Heart right ventricle (tissue), 16 donors: ENCODE results near the gene TOMM40. TPM values are rescaled to one million over a fixed set of nuclear protein-coding genes. Genes with fewer than 3 reads are reported as not detected.
"Not testable (repeated sequence)": the region's sequence is repeated elsewhere in the genome, so short reads cannot be mapped to it uniquely, and the experiment has no call there.

Source experiments
- ATAC-seq, 8 donors: fragments of 200-7000 bp; cut with Tn5 transposase; one replicate each; pipeline ENCODE4 v1.9.1; 2020; ENCODE audit warnings: mild to moderate bottlenecking in 8 of 8, moderate library complexity in 8 of 8, moderate number of reproducible peaks in 1 of 8
- DNase-seq, 2 donors: peaks; one replicate each; pipeline ENCODE4 v3.0.0-alpha.2; 2020
- H3K27ac ChIP-seq, 10 donors: fragments of 200-600 bp; sonication (generic) in 2 of 10; one replicate each; pipeline versions ENCODE4 v1.5.0 to v1.8.0; 2020 to 2022; ENCODE audit warnings: mild to moderate bottlenecking in 3 of 10
- H3K27me3 ChIP-seq, 7 donors: fragments of 200-600 bp; one replicate each; pipeline ENCODE4 v1.8.0; 2021 to 2022; ENCODE audit warnings: mild to moderate bottlenecking in 2 of 7
- H3K36me3 ChIP-seq, 9 donors: fragments of 200-600 bp; sonication (generic) in 1 of 9; one replicate each; pipeline versions ENCODE4 v1.5.0 to v1.8.0; 2020 to 2022; ENCODE audit warnings: mild to moderate bottlenecking in 2 of 9
- H3K4me1 ChIP-seq, 9 donors: fragments of 200-600 bp; sonication (generic) in 1 of 9; one replicate each; pipeline versions ENCODE4 v1.5.0 to v1.8.0; 2020 to 2022; ENCODE audit warnings: mild to moderate bottlenecking in 4 of 9
- H3K4me3 ChIP-seq, 10 donors: fragments of 200-600 bp; sonication (generic) in 2 of 10; one replicate each; pipeline versions ENCODE4 v1.5.0 to v1.8.0; 2020 to 2022; ENCODE audit warnings: mild to moderate bottlenecking in 7 of 10, moderate library complexity in 2 of 10
- H3K9me3 ChIP-seq, 11 donors: fragments of 200-600 bp in 10 of 11; sonication (generic) in 2 of 11; one replicate each; pipeline versions ENCODE4 v1.5.0 to v1.8.0; 2013 to 2022; ENCODE audit warnings: mild to moderate bottlenecking in 2 of 11, control low read depth in 1 of 11, moderate library complexity in 1 of 11
- CTCF ChIP-seq, 9 donors: fragments of 200-600 bp; sonication (generic) in 2 of 9; IDR thresholded peaks; one replicate each; pipeline versions ENCODE4 v1.5.0 to v1.8.0; 2021 to 2022; ENCODE audit warnings: antibody characterized with exemption in 9 of 9, mild to moderate bottlenecking in 5 of 9, moderate library complexity in 1 of 9
- WGBS, 2 donors: extraction: QIAGEN DNeasy Blood & Tissue Kit; methylation state at CpG; one replicate each; pipeline ENCODE4 v1.1.7; 2013; ENCODE audit warnings: inconsistent platforms in 1 of 2; 5-methylcytosine and 5-hydroxymethylcytosine counted together
- intact Hi-C, 10 donors: fragments of 100-400 bp; cut with DNase I; formaldehyde crosslinking; loops; one replicate each; pipeline versions ENCODE4 v1.11.1 to v1.14.2; 2022
- polyA plus RNA-seq, 2 donors: library from polyadenylated mRNA; stranded (reverse); fragments of 200-250 nt; gene quantifications; one replicate each; pipeline ENCODE4 v1.2.3, GENCODE V29; 2013
- total RNA-seq, 10 donors: library from RNA; stranded (reverse); fragmentation: NEBNext Ultra II Directional in 3 of 10; extraction: Animal tissue kit (Norgen Biotek cat#: 25700) in 3 of 10; gene quantifications; one replicate each; pipeline versions ENCODE4 v1.2.1 to v1.2.4, GENCODE V29; 2021 to 2023
- donor health status: Arrhythmogenic right ventricular cardiomyopathy.
- donor health status: ischemic (EF 13 %, LVEDD 7.1; RV severe dilation, severe dysfunction).
- donor health status: healthy with polysubstance abuse.
- donor health status: DM: no; HTN: yes; CAD: no.
- donor health status: DM: no; HTN: no; CAD: no.
- donor health status: ischemic (EF 25% LVEDD 6.9; RV normal size, moderate dysfunction).
- donor health status: ischemic (EF 25% LVEDD 5.7; RV mildly dilated, moderate dysfunction).
- donor health status: healthy.
- donor health status: DM: yes; HTN: yes; CAD: no.
- donor health status: Ischemic cardiomyopathy.
- donor health status: ischemic (EF 35%, LVEDD 5.7; RV mildly dilated, moderate dysfunction).
- donor health status: nonischemic (EF 11% LVEDD 7.7; RV severe dilation, severe dysfunction).
- donor health status: DM: yes; HTN: yes; CAD: no.
- donor health status: PGD.
- donor health status: ischemic (EF 29% LVEDD 5.4; RV normal size, mild dysfunction).
- donor health status: nonischemic (EF 23%, LVEDD 6.1; RV moderate dilation, normal function).

TOMM40 gene
- total and polyA plus RNA-seq, 12 donors, result 37.8 to 77.5 (median 45.2) TPM

GRCh38 chr19:44878120-44878865 lies 12.8 kb upstream of the TOMM40 start:
- WGBS, 2 donors, result 86 to 90% methylated on average over 26 of the region's 26 CpGs
- H3K4me1 ChIP-seq, result peaks cover 0 to 35% (median 13%) of the 10 kb centered on the region in 9 donors
- intact Hi-C loops, result no loop called here
- no peaks in the 10 kb centered on the region for H3K27me3 ChIP-seq
- no peak overlapping the region for H3K27ac ChIP-seq
- DNase-seq, result no peak
- no peak for ATAC-seq
- H3K4me3 ChIP-seq, result no peak overlapping the region
- TF ChIP-seq CTCF (IDR thresholded peaks at IDR 0.05), result no peak
- H3K9me3 ChIP-seq, result no peaks in the 10 kb centered on the region
- H3K36me3 ChIP-seq, result peaks cover 0 to 82% (median 36%) of the 10 kb centered on the region in 9 donors

DNA sequence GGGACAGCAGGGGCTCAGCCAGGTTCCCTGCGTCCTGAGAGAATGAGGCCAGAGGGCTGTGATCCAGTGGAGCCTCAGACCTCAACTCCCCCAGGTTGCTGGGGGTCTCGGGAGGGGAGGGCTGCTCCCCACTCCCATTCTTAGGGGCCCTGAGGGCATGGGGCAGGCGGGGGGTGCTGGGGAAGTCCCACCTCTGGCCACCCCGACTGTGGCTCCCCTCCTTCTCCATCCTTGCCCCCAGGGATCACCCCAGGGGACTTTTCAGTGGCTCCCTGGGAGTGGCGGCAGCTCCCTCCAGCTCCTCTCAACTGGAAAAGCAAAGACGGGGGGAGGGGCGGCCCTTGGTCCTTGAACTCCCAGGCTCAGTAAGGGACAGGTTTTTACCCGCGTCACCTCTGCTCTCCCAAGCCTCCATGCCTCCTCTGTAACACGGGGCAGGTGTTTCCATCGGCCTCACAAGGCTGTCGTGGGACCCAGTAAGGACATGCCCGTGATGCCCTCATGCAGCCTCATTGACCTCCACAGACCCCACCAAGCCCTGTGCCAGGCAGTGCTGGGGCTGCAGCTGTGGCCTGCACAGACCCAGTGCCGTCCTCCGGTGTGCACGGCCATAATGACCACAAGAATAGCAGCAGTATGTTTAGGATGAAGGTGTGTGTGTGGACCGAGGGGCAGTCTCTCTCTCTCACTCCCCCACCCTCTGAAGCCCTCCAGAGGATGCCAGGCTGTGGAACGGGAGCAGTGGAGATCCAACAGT lies 11.6 kb upstream of the TOMM40 start:
- H3K36me3 ChIP-seq, result peaks cover 0 to 82% (median 25%) of the 10 kb centered on the region in 9 donors
- peaks cover 0 to 30% (median 9%) of the 10 kb centered on the region in 9 donors for H3K4me1 ChIP-seq
- no peak for ATAC-seq
- no peaks in the 10 kb centered on the region for H3K9me3 ChIP-seq
- no peak overlapping the region for H3K4me3 ChIP-seq
- TF ChIP-seq CTCF (IDR thresholded peaks at IDR 0.05), result no peak
- H3K27me3 ChIP-seq, result no peaks in the 10 kb centered on the region
- intact Hi-C loops, result no loop called here
- WGBS, 2 donors, result 77% methylated on average over 18 of the region's 18 CpGs
- no peak for DNase-seq
- peak overlapping the region in 2 of 10 donors; percentile 16 to 36 for H3K27ac ChIP-seq

DNA sequence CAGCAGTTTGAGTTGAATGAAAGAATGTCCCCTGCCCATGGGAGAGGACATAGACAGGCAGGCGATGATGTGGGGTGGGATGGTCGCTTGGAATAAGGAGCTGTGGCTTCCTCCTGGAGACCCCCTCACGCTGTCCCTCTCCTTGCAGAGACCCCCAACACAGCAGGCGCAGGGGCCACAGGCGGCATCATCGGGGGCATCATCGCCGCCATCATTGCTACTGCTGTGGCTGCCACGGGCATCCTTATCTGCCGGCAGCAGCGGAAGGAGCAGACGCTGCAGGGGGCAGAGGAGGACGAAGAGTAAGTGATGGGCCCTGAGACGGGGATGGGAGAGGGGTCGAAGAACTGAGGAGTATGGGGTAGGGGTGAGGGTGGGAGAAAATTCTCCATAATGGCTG lies 9.0 kb upstream of the TOMM40 start:
- 89% methylated on average over 15 of the region's 15 CpGs for WGBS, 2 donors
- no peak for DNase-seq
- Histone ChIP-seq H3K4me1 (peaks cover 0 to 9% (median 0%) of the 10 kb centered on the region in 9 donors), H3K36me3 (peaks cover 0 to 82% (median 12%) of the 10 kb centered on the region in 9 donors), H3K27me3 (no peaks in the 10 kb centered on the region), H3K9me3 (no peaks in the 10 kb centered on the region), H3K27ac (no peak overlapping the region), H3K4me3 (no peak overlapping the region)
- TF ChIP-seq CTCF (IDR thresholded peaks at IDR 0.05), result no peak
- intact Hi-C loops, result no loop called here
- ATAC-seq, result no peak

DNA sequence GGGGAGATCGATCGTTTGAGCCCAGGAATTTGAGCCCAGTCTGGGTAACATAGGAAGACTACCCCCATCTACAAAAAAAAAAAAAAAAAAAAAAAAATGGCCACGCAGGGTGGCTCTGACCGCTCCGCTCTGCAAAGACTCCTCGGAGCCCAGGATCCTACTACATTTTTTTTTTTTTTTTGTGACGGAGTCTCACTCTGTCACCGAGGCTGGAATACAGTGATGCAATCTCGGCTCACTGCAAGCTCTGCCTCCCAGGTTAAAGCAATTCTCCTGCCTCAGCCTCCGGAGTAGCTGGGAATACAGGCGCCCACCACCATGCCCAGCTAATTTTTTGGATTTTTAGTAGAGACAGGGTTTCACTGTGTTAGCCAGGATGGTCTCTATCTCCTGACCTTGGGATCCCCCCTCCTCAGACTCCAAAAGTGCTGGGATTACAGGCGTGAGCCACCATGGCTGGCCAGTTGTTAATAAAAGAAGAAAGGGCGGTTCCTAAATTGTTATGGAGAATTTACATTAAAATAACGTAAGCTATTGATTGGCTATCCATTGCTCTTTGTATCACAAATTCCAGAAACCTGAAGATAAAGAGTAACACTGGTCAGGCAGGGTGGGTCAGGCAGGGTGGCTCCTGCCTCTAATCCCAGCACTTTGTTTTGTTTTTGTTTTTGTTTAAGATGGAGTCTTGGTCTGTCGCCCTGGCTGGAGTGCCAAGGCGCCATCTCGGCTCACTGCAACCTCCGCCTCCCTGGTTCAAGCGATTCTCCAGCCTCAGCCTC lies 8.2 kb upstream of the TOMM40 start:
- intact Hi-C loops, H3K27ac ChIP-seq, H3K9me3 ChIP-seq, ATAC-seq, H3K4me1 ChIP-seq, DNase-seq, H3K4me3 ChIP-seq, H3K27me3 ChIP-seq: not testable (repeated sequence)
- 90 to 95% methylated on average over 19 of the region's 19 CpGs for WGBS, 2 donors
- H3K36me3 ChIP-seq, result peaks cover 0 to 82% (median 11%) of the 10 kb centered on the region in 9 donors
